Measurements from ENCODE around the gene GNAL.
"Not testable (repeated sequence)": the region's sequence is repeated elsewhere in the genome, so short reads cannot be mapped to it uniquely, and the experiment has no call there.

The GNAL gene

DNA sequence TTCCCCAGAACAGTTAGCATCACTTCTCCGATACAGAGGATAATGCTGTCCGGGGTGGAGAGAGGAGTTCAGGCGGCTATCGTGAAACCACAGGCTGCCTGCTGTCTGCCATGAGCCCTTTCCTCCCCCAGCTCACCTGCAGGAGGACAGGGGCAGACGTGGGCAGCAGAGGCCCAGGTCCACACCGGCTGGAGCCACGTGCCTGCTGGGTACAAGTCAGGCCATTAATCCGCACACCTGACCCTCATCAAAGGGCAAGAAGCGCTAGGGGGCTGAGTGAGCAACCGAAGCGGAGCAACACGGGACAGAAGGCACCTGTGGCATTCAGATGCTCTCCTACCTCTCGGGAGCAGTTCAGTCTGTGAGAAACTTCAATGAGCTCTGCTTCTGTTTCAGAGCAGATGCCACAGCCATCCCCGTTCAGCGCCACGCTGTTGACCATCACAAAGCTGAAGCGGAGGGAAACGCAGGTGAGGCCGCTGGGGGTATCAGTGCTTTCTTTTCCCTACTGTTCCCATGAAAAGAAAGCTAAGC is 197.6 kb downstream of the GNAL start:
- Histone ChIP-seq H3K9ac (ENCODE audit: low read depth, low read length) (no peak overlapping the region), H3K4me1 (ENCODE audit: control insufficient read depth, insufficient read depth, low read length) (peaks cover 4% of the 10 kb centered on the region), H3K4me3 (ENCODE audit: low read length) (no peak overlapping the region), H3K9me3 (replicated peaks; ENCODE audit: low read length) (no peaks in the 10 kb centered on the region), H3K27me3 (ENCODE audit: control insufficient read depth, insufficient read depth, low read length) (no peaks in the 10 kb centered on the region), H3K4me2 (ENCODE audit: low read length) (no peak overlapping the region), H3K36me3 (ENCODE audit: insufficient read depth, low read length) (peaks cover 39% of the 10 kb centered on the region)

DNA sequence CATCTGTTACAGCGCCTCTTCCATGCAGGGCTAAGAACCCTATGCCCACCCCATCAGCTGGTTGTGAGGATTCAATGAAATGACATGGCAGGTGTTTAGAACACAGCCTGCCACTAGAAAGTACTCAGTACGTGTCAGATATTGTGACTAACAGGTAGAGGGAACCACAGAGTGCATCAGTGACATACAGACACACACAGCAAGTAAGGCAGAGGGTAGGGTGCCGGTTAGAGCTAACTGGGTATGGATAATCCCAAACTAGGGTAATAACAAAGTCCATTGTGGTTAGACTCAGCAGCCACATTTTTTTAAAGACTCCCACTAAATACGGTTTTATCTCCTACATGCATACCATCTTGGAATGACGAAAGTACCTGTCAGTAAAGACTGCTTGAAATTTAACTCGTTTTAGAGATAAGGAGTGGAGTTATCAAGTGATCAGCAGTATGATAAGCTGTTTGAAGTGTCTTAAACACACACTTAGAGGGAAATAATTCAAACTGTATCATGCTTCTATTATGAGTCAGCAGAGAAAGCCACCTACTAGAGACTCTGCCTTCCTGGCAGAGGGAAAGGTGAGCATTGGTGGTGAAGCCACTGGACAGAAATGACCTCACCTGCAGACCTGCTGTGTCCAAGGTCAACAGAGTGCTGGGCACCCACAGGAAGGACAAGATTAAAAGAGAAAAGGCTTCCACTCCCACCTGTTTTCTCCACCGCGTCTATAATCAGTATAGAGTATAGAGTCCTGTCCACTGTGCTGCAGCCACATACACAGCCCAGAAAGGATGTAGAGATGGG is 198.5 kb downstream of the GNAL start:
- no peaks in the 10 kb centered on the region for H3K9me3 ChIP-seq (replicated peaks; ENCODE audit: low read length)
- peaks cover 39% of the 10 kb centered on the region for H3K36me3 ChIP-seq (ENCODE audit: insufficient read depth, low read length)
- H3K4me2 ChIP-seq (ENCODE audit: low read length): no peak overlapping the region
- no peaks in the 10 kb centered on the region for H3K27me3 ChIP-seq (ENCODE audit: control insufficient read depth, insufficient read depth, low read length)
- peaks cover 4% of the 10 kb centered on the region for H3K4me1 ChIP-seq (ENCODE audit: control insufficient read depth, insufficient read depth, low read length)
- no peak overlapping the region for H3K9ac ChIP-seq (ENCODE audit: low read depth, low read length)
- H3K4me3 ChIP-seq (ENCODE audit: low read length): no peak overlapping the region

DNA sequence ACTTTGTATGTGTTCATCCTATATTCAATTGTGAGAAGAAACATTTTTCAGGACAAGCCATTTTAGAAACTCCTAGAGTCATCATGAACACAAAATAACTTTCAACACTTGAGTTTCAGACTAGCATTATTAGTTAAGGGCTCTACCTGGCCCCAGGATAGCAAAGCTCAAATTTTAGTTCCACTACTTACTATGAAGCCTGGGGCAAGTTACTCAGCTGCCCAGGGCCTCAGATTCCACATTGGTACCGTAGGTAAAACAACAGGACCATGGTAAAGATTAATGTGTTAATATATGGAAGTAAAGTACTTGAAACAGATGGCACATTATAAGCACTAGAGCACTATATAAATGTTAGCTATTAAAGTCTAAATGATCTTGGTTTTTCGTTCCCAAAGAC is 199.7 kb downstream of the GNAL start:
- H3K9ac ChIP-seq (ENCODE audit: low read depth, low read length): no peak overlapping the region
- no peak overlapping the region for H3K4me3 ChIP-seq (ENCODE audit: low read length)
- H3K27me3 ChIP-seq (ENCODE audit: control insufficient read depth, insufficient read depth, low read length): no peaks in the 10 kb centered on the region
- H3K4me1 ChIP-seq (ENCODE audit: control insufficient read depth, insufficient read depth, low read length): peaks cover 1% of the 10 kb centered on the region
- peaks cover 44% of the 10 kb centered on the region for H3K36me3 ChIP-seq (ENCODE audit: insufficient read depth, low read length)
- no peak overlapping the region for H3K4me2 ChIP-seq (ENCODE audit: low read length)
- H3K9me3 ChIP-seq (replicated peaks; ENCODE audit: low read length): no peaks in the 10 kb centered on the region

DNA sequence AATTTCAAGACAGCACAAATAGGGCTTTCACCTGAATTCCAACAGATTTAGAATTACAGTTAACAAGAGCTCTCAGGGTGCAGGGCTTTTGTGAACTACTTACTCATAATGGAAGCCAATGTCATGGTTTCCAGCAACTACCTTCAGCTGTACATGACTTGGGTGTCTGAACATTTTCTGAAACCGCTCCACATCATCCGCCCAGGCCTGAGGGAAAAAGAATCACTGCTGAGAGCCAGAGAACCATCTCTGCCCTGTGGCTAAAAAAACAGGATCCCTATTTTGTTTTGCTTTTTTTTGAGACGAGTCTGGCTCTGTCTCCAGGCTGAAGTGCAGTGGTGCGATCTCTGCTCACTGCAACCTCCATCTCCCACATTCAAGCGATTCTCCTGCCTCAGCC is 200.2 kb downstream of the GNAL start:
- peaks cover 6% of the 10 kb centered on the region for H3K4me1 ChIP-seq (ENCODE audit: control insufficient read depth, insufficient read depth, low read length)
- no peak overlapping the region for H3K4me3 ChIP-seq (ENCODE audit: low read length)
- H3K9ac ChIP-seq (ENCODE audit: low read depth, low read length): no peak overlapping the region
- H3K27me3 ChIP-seq (ENCODE audit: control insufficient read depth, insufficient read depth, low read length): no peaks in the 10 kb centered on the region
- H3K4me2 ChIP-seq (ENCODE audit: low read length): no peak overlapping the region
- H3K36me3 ChIP-seq (ENCODE audit: insufficient read depth, low read length): peaks cover 41% of the 10 kb centered on the region
- no peaks in the 10 kb centered on the region for H3K9me3 ChIP-seq (replicated peaks; ENCODE audit: low read length)

DNA sequence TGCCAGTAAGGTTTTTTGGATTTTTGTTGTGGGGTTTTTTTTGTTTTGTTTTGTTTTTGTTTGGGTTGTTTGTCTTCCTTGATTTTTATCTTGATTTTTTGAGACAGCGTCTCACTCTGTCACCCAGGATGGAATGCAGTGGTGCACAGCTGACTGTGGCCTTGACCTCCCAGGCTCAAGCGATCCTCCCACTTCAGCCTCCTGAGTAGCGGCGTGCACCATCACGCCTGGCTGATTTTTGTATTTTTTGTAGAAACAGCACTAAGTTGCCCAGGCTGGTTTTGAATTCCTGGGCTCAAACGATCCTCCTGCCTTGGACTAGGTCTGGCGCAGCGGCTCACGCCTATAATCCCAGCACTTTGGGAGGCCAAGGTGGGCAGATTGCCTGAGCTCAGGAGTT is 202.7 kb downstream of the GNAL start:
- Histone ChIP-seq H3K36me3 (ENCODE audit: insufficient read depth, low read length) (peaks cover 46% of the 10 kb centered on the region), H3K4me1 (ENCODE audit: control insufficient read depth, insufficient read depth, low read length) (peaks cover 6% of the 10 kb centered on the region), H3K27me3 (ENCODE audit: control insufficient read depth, insufficient read depth, low read length) (no peaks in the 10 kb centered on the region), H3K4me2 (ENCODE audit: low read length) (no peak overlapping the region), H3K4me3 (ENCODE audit: low read length) (no peak overlapping the region), H3K9ac (ENCODE audit: low read depth, low read length) (no peak overlapping the region), H3K9me3 (replicated peaks; ENCODE audit: low read length) (no peaks in the 10 kb centered on the region)

DNA sequence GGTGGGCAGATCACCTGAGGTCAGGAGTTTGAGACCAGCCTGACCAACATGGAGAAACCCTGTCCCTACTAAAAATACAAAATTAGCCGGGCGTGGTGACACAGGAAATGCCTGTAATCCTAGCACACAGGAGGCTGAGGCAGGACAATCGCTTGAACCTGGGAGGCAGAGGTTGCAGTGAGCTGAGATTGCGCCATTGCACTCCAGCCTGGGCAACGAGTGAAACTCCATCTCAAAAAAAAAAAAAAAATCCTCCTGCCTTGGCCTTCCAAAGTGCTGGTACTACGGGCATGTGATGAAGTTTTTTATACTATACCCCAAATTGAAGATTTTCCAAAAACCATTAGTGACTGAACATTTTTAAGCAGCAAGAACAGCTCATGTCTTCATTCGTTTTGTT is 203.4 kb downstream of the GNAL start:
- H3K27me3 ChIP-seq (ENCODE audit: control insufficient read depth, insufficient read depth, low read length); H3K9ac ChIP-seq (ENCODE audit: low read depth, low read length); H3K9me3 ChIP-seq (replicated peaks; ENCODE audit: low read length); H3K4me1 ChIP-seq (ENCODE audit: control insufficient read depth, insufficient read depth, low read length); H3K4me2 ChIP-seq (ENCODE audit: low read length); H3K4me3 ChIP-seq (ENCODE audit: low read length): not testable (repeated sequence)
- peaks cover 43% of the 10 kb centered on the region for H3K36me3 ChIP-seq (ENCODE audit: insufficient read depth, low read length)

DNA sequence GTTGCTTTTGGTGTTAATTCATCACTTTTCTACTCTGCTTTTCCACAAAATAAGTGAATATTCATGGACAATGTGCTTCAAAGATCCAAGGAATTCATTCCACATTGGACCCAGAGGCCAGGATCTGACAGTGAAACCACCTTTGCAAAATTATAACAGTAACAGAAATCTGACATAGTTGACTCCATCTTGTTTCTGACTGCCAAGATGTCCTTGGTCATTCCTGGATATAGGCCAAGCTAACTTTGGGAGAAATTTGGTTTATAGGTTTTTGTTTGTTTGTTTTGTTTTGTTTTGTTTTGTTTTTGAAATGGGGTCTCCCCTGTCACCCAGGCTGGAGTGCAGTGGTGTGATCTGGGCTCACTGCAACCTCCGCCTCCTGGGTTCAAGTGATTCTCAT is 208.7 kb downstream of the GNAL start:
- Histone ChIP-seq H3K9me3 (replicated peaks; ENCODE audit: low read length) (no peaks in the 10 kb centered on the region), H3K4me2 (ENCODE audit: low read length) (no peak overlapping the region), H3K4me1 (ENCODE audit: control insufficient read depth, insufficient read depth, low read length) (peaks cover 6% of the 10 kb centered on the region), H3K27me3 (ENCODE audit: control insufficient read depth, insufficient read depth, low read length) (no peaks in the 10 kb centered on the region), H3K36me3 (ENCODE audit: insufficient read depth, low read length) (peaks cover 41% of the 10 kb centered on the region), H3K9ac (ENCODE audit: low read depth, low read length) (no peak overlapping the region), H3K4me3 (ENCODE audit: low read length) (no peak overlapping the region)

DNA sequence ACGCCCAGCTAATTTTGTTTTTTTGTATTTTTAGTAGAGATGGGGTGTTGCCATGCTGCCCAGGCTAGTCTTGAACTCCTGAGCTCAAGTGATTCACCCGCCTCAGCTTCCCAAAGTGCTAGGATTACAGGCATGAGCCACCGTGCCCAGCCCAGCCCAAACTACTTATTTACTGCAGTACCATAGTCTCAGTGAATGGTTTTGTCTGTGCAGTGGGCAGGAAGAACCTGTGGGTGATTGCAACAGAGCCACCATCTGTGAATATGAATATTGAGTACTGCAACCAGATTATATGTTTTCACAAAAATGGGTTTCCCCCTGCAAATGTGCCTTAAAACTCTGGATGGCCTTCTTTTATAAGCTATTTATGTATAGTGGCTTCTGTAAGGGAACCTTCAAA is 210.0 kb downstream of the GNAL start:
- no peak overlapping the region for H3K4me2 ChIP-seq (ENCODE audit: low read length)
- peaks cover 37% of the 10 kb centered on the region for H3K36me3 ChIP-seq (ENCODE audit: insufficient read depth, low read length)
- H3K9ac ChIP-seq (ENCODE audit: low read depth, low read length): no peak overlapping the region
- peaks cover 2% of the 10 kb centered on the region for H3K4me1 ChIP-seq (ENCODE audit: control insufficient read depth, insufficient read depth, low read length)
- H3K9me3 ChIP-seq (replicated peaks; ENCODE audit: low read length): no peaks in the 10 kb centered on the region
- no peak overlapping the region for H3K4me3 ChIP-seq (ENCODE audit: low read length)
- H3K27me3 ChIP-seq (ENCODE audit: control insufficient read depth, insufficient read depth, low read length): no peaks in the 10 kb centered on the region

DNA sequence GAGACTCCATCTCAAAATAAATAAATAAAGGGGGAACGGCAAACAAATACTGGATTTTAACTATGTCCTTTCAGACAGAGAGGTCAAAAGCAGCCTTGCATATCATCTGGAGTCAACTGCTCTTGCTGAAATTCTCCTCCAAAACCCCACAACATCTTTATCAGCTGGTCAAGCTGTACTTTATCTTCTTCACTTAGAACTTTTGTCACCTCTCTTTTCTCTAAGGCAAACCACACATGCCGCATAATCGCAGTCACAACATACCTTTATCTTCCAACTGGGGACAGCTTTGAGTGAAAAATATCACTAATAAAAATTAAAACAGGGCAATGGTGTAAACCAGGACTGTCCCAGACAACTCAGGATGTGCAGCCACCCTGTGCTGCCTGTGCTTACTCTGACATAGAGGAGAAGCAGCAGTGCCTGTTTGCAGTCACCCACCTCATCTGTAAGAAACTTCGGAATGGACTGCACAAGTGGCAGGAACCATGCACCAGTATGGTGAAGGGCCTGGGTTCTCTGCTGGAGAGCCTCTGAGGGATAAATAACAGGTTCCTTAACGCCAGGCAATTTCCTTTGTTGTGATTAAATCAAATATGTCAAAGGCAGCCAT is 212.9 kb downstream of the GNAL start:
- Histone ChIP-seq H3K36me3 (ENCODE audit: insufficient read depth, low read length) (peaks cover 21% of the 10 kb centered on the region), H3K27me3 (ENCODE audit: control insufficient read depth, insufficient read depth, low read length) (no peaks in the 10 kb centered on the region), H3K9ac (ENCODE audit: low read depth, low read length) (no peak overlapping the region), H3K4me2 (ENCODE audit: low read length) (no peak overlapping the region), H3K4me3 (ENCODE audit: low read length) (no peak overlapping the region), H3K4me1 (ENCODE audit: control insufficient read depth, insufficient read depth, low read length) (no peaks in the 10 kb centered on the region), H3K9me3 (replicated peaks; ENCODE audit: low read length) (no peaks in the 10 kb centered on the region)

DNA sequence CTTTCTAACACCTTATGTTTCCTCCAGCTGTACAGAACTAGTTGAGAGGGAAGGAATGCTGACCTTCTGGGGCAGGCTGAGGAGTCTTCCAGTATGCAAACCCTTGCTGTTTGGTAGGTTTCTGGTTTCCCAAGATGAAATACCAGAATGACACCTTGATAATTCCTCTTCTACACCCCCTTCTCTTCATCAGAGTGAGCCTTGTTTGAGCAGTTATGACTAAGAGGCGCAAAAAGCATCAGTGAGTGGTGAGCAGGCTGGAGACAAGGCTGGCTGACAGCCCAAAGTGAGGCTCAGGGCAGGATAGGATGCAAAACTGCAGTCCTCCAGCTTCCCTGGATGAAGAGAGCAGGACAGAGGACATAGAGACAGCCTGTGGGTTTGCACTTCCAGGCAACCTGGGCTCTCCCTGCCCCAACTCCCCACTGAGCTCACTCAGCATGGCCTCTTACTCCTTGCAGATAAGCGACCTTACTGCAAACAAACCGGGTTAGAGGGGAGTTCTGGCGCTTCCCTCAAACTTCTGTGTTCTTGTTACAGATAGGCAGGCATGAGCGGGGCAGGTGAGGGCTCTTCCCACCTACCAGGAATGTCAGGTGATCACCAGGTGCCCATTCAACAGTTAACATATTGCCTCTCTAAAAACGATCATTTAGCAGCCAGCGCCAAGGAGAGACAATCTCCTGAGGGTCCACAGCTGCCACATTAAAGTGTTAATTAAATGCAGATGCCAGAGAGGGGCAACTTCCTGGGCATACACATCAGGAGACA is 213.6 kb downstream of the GNAL start:
- Histone ChIP-seq H3K4me2 (ENCODE audit: low read length) (no peak overlapping the region), H3K36me3 (ENCODE audit: insufficient read depth, low read length) (peaks cover 18% of the 10 kb centered on the region), H3K27me3 (ENCODE audit: control insufficient read depth, insufficient read depth, low read length) (no peaks in the 10 kb centered on the region), H3K9ac (ENCODE audit: low read depth, low read length) (no peak overlapping the region), H3K4me3 (ENCODE audit: low read length) (no peak overlapping the region), H3K9me3 (replicated peaks; ENCODE audit: low read length) (no peaks in the 10 kb centered on the region), H3K4me1 (ENCODE audit: control insufficient read depth, insufficient read depth, low read length) (peaks cover 5% of the 10 kb centered on the region)

DNA sequence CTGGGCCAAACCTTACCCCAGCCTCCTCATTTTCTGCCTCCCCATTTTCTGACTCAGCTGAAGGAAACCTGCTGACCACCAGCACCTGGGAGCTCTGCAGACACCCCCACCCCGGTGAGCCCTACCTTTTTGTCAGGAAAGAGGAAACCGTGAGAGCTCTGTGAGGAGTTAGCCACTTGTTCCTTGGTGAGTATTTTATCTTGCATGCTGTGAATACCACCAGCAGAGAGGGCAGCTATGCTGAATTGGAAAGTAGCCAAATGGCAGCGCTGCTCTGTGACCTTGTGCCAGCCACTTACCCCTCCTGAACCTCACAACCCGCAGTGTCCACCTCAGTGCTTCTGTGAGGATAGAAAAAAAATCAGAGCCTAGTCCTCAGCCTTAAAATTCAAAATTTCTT is 216.5 kb downstream of the GNAL start:
- Histone ChIP-seq H3K9ac (ENCODE audit: low read depth, low read length) (no peak overlapping the region), H3K4me3 (ENCODE audit: low read length) (no peak overlapping the region), H3K4me2 (ENCODE audit: low read length) (no peak overlapping the region), H3K36me3 (ENCODE audit: insufficient read depth, low read length) (peaks cover 7% of the 10 kb centered on the region), H3K9me3 (replicated peaks; ENCODE audit: low read length) (no peaks in the 10 kb centered on the region), H3K4me1 (ENCODE audit: control insufficient read depth, insufficient read depth, low read length) (peaks cover 14% of the 10 kb centered on the region), H3K27me3 (ENCODE audit: control insufficient read depth, insufficient read depth, low read length) (no peaks in the 10 kb centered on the region)

Data from skeletal muscle satellite cell (primary cell).